GM18909 (cell line): Measurements from ENCODE around the gene SHQ1.
A peak's percentile ranks its signal among the peaks of the same experiment; 100 is the strongest.
"Not testable (repeated sequence)": the region's sequence is repeated elsewhere in the genome, so short reads cannot be mapped to it uniquely, and the experiment has no call there.

ENCODE experiments used
- ATAC-seq: cut with Tn5 transposase; IDR thresholded peaks from one replicate; pipeline ENCODE4 v1.9.1; 2021; ENCODE audit warnings: mild to moderate bottlenecking; ENCODE audit not compliant: unreplicated experiment, poor library complexity

Gene SHQ1

GRCh38 chr3:72756900-72757299 lies 91.3 kb downstream of the SHQ1 start:
- peak; percentile 100 for ATAC-seq

GRCh38 chr3:72754582-72754981 lies 93.7 kb downstream of the SHQ1 start:
- no peak for ATAC-seq

GRCh38 chr3:72753495-72753894 lies 94.8 kb downstream of the SHQ1 start:
- no peak for ATAC-seq

GRCh38 chr3:72750405-72750965 lies 97.8 kb downstream of the SHQ1 start:
- no peak for ATAC-seq

- ATAC-seq: no peak
Measured at GRCh38 chr3:72748659-72749058, 99.6 kb downstream of the SHQ1 start.

- no peak for ATAC-seq
Measured at GRCh38 chr3:72746430-72747411, 101.5 kb downstream of the SHQ1 start.

- ATAC-seq: no peak
Measured at GRCh38 chr3:72745146-72745999, 102.9 kb downstream of the SHQ1 start.

GRCh38 chr3:72744330-72744729 lies 103.9 kb downstream of the SHQ1 start:
- ATAC-seq: no peak

- ATAC-seq: no peak
Measured at GRCh38 chr3:72739531-72740466, 108.4 kb downstream of the SHQ1 start.

GRCh38 chr3:72738752-72739530 lies 109.3 kb downstream of the SHQ1 start:
- peak; percentile 68 for ATAC-seq

- not testable (repeated sequence) for ATAC-seq
Measured at GRCh38 chr3:72735072-72735471, 113.2 kb downstream of the SHQ1 start.

- no peak for ATAC-seq
Measured at GRCh38 chr3:72733676-72734075, 114.6 kb downstream of the SHQ1 start.

- ATAC-seq: not testable (repeated sequence)
Measured at GRCh38 chr3:72732666-72733345, 115.4 kb downstream of the SHQ1 start.

- ATAC-seq: no peak
Measured at GRCh38 chr3:72728958-72729467, 119.2 kb downstream of the SHQ1 start.

- ATAC-seq: no peak
Measured at GRCh38 chr3:72728329-72728889, 119.8 kb downstream of the SHQ1 start.

GRCh38 chr3:72727726-72728125 lies 120.5 kb downstream of the SHQ1 start:
- ATAC-seq: no peak

- ATAC-seq: no peak
Measured at GRCh38 chr3:72727172-72727571, 121.1 kb downstream of the SHQ1 start.

- ATAC-seq: no peak
Measured at GRCh38 chr3:72725229-72725628, 123.0 kb downstream of the SHQ1 start.
